ENCODE measurements around the gene KSR2.
"Not testable (repeated sequence)": the region's sequence is repeated elsewhere in the genome, so short reads cannot be mapped to it uniquely, and the experiment has no call there.

The KSR2 gene

DNA sequence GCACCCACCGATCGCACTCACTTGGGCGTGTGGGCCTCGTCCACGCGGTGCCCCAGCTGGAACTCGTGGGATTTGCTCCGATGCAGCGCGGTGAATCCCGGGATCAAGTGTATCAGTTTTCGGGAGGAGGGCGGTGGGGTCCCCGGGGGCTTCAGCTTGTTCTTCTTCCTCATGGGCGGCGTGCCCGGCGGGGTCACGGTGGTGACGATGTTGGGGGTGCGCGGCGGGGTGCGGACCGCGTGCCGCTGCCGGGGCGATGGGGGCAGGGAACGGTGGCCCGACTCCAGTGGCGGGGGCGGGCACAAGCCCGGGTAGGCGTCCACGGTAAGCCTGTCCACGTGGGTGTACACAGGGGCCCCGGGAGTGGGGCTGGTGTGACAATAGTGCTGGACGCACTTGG lies 207.8 kb downstream of the KSR2 start:
- DNase-seq (ENCODE audit: low read depth in 3 of 3) = no peak

DNA sequence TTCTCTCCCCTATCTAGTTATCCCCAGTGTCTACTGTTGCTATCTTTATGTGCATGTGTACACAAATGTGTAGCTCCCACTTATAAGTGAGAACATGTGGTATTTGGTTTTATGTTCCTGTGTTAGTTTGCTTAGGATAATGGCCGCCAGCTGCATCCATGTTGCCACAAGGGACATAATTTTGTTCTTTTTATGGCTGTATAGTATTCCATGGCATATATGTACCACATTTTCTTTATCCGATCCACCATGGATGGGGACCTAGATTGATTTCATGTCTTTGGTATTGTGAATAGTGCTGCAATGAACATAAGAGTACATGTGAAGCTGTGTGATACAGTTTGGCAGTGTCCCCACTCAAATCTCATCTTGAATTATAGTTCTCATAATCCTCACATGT lies 218.1 kb downstream of the KSR2 start:
- DNase-seq (ENCODE audit: low read depth in 3 of 3) = no peak

DNA sequence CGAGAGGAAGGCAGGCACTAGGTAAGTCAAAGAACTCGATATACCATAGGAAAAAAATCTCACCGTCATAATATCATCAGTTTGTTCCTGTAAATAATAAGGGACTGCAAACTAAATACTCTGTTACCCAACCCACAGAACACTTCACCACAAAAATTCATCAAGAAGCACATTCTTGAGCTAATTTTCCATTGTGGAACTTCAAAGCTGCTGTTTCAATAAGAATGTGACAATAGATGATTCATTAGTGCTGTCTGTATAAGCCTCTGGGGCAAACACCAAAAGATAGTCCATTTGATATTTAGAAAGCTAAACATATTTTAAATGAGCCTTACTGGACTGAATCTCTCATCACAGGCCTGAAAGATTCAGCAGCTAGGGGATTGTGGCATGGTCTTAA lies 219.4 kb downstream of the KSR2 start:
- no peak for DNase-seq (ENCODE audit: low read depth in 3 of 3)

DNA sequence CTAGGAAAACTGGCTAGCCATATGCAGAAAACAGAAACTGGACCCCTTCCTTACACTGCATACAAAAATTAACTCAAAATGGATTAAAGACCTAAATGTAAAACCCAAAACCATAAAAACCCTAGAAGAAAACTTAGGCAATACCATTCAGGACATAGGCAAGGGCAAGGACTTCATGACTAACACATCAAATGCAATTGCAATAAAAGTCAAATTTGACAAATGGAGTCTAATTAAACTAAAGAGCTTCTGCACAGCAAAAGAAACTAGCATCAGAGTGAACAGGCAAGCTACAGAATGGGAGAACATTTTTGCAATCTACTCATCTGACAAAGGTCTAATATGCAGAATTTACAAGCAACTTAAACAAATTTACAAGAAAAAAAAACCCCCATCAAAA lies 222.4 kb downstream of the KSR2 start:
- not testable (repeated sequence) for DNase-seq (ENCODE audit: low read depth in 3 of 3)

DNA sequence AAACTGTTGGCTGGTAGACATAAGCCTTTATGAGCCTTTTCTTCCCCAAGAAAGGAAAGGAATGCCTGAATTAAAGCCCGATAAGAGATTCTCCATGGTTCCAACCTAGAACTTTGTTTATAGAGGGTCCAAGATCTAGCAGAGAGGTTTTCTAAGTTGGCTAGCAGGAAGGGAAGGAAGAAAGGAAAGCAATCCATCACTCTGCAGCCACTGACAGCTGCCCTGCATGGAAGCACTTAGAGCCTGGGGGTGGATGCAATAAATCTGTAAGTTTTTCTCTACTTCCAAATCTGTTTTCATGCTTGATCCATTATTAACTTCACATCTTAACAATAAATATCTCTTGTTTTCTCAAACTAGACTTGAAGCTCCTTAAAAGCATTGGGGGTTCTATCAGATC lies 224.4 kb downstream of the KSR2 start:
- no peak for DNase-seq (ENCODE audit: low read depth in 3 of 3)

DNA sequence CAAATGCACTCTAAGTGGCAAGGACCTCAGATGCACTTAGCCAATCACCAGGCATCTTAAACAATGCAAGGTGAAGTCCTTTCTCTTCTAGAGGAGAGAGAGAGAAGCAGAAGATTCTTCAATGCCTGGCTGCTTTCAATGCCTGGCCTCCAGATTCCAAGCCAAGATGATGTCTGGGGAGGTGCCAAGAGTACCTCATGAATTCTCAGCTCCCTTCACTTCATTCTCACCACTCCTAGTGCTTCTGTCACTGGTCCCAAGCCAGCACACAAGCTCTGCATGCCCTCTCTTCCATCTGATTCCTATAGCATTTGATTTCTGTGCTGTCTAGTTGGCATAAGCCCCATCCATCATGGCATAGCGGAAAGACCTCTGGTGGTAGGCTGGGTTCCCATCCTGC lies 225.0 kb downstream of the KSR2 start:
- no peak for DNase-seq (ENCODE audit: low read depth in 3 of 3)

DNA sequence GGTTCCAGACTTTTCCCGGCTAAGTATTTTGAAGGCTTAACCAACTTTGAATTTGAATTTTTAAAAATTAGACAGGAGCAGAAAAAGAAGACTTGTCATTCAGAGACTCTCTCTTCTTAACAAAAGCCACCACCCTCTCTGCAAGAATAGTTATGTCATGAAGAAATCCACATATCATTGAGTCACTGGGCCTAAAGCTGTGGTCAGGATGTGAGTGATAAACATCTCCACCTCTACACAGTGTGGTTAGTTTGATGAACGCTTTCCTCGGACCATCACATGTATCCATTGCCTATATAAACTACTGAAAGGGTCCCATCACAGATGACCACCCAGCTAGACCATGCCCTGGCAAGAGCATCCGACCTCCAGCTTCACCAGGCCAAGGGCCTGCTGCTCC lies 226.1 kb downstream of the KSR2 start:
- DNase-seq (ENCODE audit: low read depth in 3 of 3) = no peak

DNA sequence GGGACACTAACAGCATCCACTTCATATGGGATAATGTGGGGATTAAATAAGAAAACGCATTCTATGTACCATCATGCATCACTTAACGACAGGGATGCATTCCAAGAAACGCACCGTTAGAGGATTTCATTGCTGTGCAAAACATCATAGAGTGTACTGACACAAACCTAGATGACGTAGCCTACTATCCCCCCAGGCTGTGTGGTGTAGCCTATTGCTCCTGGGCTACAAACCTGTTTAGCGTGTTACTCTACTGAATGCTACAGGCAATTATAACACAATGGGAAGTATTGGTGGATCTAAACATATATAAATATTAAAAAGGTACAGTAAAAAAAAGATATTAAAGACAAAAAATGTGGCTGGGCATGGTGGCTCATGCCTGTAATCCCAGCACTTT lies 230.6 kb downstream of the KSR2 start:
- DNase-seq (ENCODE audit: low read depth in 3 of 3) = no peak

DNA sequence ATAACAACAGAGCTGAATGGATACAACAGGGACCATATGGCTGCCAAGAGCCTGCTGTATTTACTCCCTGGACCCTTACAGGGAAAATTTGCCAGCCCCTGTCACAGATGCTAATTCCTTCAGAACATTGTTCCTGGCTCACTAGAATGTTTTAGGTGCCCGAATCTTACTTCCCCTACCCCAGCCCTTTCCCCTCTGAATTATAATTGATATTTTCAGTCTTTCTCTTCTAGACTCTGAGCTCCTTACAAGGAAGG lies 235.3 kb downstream of the KSR2 start:
- DNase-seq (ENCODE audit: low read depth in 3 of 3) = no peak

DNA sequence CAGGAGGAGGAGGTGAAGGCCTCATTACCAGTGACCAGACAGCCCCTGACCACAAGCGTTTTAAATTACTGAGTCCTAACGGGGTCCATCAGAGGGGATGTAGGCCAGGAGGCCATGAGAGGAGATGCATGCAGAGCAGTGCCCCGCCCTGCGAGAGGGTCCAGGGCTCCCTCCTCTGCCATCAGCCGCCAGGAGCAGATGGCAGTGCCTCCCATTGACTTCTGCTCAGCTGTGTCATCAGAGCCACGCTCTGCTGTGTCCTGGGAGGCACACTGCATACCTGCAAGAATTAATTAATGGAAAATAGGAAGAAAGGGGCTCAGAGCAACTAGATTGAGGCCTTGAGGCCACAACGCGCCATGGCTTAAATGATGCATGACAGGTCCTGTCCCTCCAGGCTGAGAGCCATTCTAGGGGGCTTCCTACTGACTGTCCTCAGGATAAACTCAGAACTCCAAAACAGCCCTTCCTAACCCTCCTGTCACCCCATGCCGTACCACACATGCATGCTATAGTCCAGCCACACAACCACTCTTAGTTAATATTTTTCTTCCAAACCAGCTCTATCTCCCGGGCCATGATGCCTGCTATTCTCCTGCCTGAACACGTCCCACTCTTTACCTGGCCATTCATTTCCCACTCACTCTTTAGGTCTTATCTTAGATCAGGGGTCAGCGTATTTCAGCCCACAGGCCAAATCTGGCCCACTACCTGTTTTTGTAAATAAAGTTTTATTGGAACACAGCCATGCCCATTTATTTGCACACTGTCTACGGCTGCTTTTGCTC lies 235.8 kb downstream of the KSR2 start:
- DNase-seq (ENCODE audit: low read depth in 3 of 3) = no peak

DNA sequence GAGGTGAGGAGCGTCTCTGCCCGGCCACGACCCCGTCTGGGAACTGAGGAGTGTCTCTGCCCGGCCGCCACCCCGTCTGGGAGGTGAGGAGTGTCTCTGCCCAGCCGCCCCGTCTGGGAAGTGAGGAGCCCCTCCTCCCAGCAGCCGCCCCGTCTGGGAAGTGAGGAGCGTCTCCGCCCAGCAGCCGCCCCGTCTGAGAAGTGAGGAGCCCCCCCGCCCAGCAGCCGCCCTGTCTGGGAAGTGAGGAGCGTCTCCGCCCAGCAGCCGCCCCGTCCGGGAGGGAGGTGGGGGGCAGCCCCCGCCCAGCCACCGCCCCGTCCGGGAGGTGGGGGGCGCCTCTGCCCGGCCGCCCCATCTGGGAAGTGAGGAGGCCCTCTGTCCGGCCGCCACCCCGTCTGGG lies 237.7 kb downstream of the KSR2 start:
- DNase-seq (ENCODE audit: low read depth in 3 of 3) = not testable (repeated sequence)

DNA sequence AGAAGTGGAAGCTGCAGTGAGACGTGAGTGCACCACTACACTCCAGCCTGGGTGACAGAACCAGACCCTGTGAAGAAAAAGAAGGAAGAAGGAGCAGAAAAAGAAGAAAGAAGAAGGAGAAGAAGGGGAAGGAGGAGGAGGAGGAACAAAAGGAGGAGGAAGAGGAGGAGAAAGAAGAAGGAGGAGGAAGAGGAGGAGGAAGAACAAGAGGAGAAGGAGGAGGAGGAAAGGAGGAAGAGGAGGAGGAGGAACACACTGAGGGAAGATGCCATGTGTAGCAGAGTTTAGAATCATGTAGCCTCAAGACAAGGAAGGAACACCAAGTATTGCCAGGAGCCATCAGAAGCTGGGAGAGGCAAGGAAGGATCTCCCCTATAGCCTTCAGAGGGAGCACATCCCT lies 241.5 kb downstream of the KSR2 start:
- DNase-seq (ENCODE audit: low read depth in 3 of 3) = no peak

DNA sequence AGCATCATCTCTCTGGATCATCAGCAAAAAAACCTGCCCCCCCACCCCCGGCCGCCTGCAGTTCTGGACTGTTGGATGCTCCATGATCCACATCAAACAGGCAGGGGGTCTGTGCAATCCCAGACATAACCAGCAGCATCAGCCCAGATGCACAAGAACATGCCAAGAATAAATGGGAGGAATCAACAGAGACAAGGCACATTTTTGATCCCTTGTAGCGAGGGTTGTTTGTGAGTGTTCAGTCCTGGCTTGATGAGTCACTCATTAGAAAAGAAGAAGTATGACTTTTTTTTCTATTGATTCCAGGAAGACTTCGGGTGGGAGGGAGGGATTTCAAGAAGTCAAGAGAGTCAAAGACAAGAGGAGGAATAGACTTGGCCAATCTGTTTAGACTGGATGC lies 244.2 kb downstream of the KSR2 start:
- DNase-seq (ENCODE audit: low read depth in 3 of 3) = no peak

DNA sequence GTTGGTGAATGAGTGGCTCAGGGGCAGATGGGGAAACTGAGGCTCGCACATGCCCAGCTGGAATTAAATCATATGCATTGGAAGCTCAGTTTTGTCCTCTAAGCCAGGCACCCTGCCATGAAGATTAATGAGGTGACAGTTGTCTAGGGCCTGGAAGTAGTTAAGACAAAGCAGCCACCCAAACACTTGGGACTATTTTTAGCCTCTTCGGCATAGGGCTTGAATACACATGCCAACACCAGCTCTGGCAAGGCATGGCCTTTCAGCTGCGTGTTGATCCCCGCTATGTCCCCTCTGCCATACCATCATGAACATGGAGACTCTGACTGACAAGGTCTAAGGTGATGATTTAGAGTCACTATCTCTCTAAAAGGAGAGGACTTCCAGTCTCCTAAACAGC lies 250.2 kb downstream of the KSR2 start:
- no peak for DNase-seq (ENCODE audit: low read depth in 3 of 3)

DNA sequence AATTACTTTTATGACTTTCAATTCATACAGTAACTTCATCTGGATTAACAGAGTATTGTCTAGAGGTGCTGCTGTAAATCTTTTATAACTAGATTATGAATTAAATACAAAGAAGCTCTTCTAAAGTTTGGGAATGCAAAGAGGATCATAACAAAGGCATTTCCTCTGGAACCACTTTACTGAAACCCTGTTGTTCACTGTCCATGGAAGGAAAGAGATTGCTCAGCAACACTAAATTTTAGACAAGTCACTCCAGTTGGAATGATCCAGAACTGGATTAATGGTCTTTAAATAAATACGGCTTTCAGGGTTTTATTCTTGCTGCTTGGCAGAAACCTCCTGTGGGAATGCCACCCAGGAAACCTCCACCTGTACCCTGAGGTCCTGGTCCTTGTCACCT lies 250.6 kb downstream of the KSR2 start:
- no peak for DNase-seq (ENCODE audit: low read depth in 3 of 3)

DNA sequence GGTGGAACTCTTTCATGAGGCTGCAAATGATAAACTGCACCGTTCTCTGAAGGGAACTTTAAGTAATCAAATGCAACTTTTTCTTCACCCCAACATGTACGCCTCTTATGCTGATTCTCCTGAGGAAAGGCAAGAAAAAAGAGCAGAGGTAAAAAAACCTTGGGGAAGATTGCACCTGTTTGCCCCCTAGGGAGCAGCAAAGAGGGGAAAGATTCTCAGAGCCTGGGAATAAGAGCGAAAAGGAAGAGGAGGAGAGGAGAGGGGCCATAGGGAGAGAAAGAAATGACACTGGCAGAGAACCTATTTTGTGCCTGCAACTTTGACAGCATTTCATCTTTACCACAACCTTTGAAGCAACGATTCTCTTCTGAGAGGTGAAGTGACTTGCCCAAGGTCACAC lies 254.6 kb downstream of the KSR2 start:
- no peak for DNase-seq (ENCODE audit: low read depth in 3 of 3)

DNA sequence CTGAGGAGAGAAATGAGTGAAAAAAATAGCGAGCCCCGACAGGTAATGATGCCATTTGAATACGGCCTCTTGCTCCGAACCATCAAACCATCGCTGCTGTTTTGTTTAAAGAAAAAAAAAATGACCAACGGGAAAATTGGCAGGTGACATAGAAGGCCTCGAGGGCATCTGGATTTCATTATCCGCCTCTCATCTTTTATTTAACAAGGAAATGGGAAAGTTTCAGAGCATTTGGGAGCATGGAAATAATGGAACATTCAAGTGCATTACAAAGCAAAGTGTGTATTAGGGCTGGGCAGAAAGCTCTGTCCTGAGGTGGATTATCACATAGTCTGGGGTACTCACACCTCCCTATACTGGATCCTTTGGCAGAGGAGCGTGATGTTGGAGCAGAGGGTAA lies 258.7 kb downstream of the KSR2 start:
- no peak for DNase-seq (ENCODE audit: low read depth in 3 of 3)

DNA sequence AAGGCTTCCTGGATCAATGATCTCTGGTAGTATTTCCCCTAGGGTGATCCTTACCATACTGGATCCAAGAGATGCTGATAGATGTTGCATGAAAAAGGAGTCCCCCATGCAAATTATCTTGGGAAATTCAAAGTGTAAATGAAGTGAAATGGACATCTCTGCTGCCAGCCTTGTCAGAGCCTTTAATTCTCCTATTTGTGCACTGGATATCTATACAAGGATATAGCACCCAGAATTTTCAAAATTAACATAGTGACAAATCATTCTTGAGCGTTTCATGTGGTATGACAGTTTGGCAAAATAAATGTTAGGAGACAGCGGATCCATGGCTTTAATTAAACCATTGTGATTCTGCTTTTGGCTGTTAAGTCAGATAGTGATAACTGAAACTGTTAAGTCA lies 260.9 kb downstream of the KSR2 start:
- DNase-seq (ENCODE audit: low read depth in 3 of 3) = no peak

DNA sequence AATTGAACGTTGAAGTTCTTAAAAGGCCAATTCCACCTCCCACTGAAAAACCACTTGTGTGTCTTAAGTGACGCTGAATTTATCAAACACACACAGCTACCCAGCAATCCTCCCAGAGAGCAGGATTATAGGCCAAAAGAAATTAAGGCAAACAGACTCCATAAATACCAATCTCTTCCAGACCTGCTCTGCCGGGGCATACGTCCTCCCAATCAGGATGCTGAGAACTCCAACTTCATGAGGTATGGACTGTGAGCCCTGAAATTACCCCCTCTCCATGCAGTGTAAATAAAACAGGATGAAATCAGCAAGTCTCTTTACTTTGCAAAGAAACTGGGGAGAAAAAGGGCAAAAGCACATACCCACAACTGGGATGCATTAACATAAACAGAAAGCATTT lies 265.2 kb downstream of the KSR2 start:
- DNase-seq (ENCODE audit: low read depth in 3 of 3) = no peak

DNA sequence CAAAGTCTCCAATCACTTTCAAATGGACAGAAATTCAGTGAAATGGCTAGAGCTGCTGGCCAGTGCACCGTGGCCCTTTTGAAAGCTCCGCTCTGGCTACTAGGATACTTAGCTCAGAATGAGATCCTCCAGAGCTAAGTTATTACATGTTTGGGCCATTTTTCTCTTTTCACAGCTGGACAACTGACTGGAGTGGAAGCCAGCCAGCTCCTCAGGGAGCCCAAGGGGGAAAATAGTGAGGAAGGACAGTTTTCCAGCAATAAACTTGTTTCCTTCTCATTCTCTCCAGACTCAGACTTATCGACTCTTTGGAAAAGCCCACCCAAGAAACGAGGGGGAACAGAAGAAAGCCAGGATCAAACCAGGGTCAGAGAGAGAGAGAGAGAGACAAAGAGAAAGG lies 266.0 kb downstream of the KSR2 start:
- no peak for DNase-seq (ENCODE audit: low read depth in 3 of 3)

DNA sequence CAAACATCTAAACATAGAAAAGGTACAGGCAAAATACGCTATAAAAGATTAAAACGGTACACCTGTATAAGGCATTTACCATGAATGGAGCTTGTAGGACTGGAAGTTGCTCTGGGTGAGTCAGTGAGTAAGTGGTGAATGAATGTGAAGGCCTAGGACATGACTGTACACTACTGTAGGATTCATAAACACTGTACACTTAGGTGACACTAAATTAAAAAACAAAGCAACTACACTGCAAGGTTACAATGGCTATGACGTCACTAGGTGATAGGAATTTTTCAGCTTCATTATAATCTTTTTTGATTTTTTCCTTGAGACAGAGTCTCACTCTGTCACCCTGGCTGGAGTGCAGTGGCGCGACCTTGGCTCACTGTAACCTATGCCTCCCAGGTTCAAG lies 269.2 kb downstream of the KSR2 start:
- no peak for DNase-seq (ENCODE audit: low read depth in 3 of 3)

DNA sequence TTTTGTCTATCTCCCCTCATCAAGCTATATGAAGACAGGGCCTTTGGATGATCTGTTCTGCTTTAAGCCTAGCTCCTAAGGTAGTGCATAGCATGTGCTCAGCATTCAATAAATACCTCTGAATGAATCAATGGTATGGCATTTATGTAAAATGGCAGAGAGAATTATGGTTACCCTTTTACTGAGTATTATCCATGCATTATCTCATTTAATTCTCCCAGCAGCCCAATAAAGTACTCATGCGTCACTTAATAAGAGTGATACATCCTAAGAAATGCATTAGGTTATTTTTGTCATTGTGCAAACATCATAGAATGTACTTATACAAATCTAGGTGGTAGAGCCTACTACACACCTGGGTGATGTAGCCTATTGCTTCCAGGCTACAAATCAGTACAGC lies 269.7 kb downstream of the KSR2 start:
- no peak for DNase-seq (ENCODE audit: low read depth in 3 of 3)

DNA sequence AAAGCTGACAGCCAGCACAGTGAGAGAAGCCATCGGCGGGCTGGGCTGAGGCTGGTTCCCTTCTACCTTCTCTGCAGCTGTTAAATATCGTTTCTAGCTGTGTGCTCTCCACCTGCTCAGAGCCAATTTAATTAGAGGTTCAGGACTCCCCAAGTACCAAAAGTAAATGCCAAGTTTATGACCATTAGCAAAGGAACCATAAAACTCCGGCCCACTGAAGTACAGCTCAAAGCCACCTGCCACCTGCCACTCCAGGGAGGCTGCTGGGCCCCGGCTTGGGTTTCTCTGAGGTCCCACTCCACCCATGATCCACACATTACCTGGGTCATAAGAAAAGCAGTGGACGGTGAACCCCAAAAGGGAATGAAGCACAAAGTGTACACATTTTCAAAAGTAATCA lies 272.8 kb downstream of the KSR2 start:
- DNase-seq (ENCODE audit: low read depth in 3 of 3) = no peak

DNA sequence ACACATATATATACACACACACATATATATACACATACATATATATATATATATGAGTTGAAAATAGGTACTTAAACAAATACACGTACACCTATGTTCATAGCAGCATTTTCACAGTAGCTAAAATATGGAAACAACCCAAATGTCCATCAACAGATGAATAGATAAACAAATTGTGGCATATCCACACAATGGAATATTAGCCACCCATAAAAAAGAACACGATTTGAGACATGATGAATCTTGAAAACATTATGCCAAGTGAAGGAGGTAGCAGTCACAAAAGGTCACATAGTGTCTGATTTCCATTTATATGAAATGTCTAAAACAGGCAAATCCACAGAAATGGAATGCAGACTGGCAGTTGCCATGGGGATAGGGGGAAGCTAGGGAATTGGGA lies 276.3 kb downstream of the KSR2 start:
- no peak for DNase-seq (ENCODE audit: low read depth in 3 of 3)

DNA sequence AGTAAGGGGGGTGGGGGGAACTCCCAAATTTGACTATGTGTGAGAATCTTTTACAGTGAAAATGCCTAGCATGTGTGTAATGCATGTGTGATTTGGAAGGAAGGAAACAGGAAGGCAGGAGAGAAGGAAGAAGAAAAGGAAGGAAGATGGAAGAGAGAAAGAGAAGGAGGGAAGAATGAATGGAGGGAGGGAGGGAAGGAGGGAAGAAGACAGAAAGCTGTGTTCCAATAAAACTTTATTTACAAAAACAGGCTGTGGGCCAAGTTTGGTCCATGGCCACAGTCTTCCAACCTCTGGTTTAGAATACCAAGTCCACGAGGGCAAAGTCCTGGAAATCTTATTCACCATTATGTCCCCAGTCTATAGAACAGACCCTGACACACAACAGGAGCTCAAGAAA lies 278.9 kb downstream of the KSR2 start:
- no peak for DNase-seq (ENCODE audit: low read depth in 3 of 3)

Data from stimulated activated CD4-positive, alpha-beta T cell treated with anti-CD3 and anti-CD28 coated beads, TNF-alpha, amount 100 ng/mL, for 24 hours (primary cell).